Activated T-helper 2 cell treated with anti-CD3 and anti-CD28 coated beads, Interferon-gamma antibody, Interleukin-2, Interleukin-4, amounts not matched to agents 10 μg/mL and 5 μg/mL and 100 μg/mL, durations not matched to agents 14 hours and 24 hours and 36 hours (primary cell): ENCODE results near the gene GGA3. TPM values are rescaled to one million over a fixed set of nuclear protein-coding genes. Genes with fewer than 3 reads are reported as not detected.
A peak's percentile ranks its signal among the peaks of the same experiment; 100 is the strongest.
"Not testable (repeated sequence)": the region's sequence is repeated elsewhere in the genome, so short reads cannot be mapped to it uniquely, and the experiment has no call there.

ENCODE experiments used
- DNase-seq: peaks from one replicate; pipeline ENCODE4 v3.0.0; 2021; ENCODE audit warnings: low spot score
- H3K27ac Mint-ChIP-seq: one replicate; pipeline ENCODE4 v1.8.0; 2021; ENCODE audit warnings: mixed read lengths
- H3K27me3 Mint-ChIP-seq: one replicate; pipeline ENCODE4 v1.8.0; 2021; ENCODE audit warnings: low read depth, mixed read lengths
- H3K36me3 Mint-ChIP-seq: one replicate; pipeline ENCODE4 v1.8.0; 2021; ENCODE audit warnings: low read depth, mixed read lengths
- H3K4me1 Mint-ChIP-seq: one replicate; pipeline ENCODE4 v1.8.0; 2021; ENCODE audit warnings: low read depth, mixed read lengths
- H3K4me3 Mint-ChIP-seq: one replicate; pipeline ENCODE4 v1.8.0; 2021; ENCODE audit warnings: low read depth, mild to moderate bottlenecking, moderate library complexity, mixed read lengths
- H3K9me3 Mint-ChIP-seq: one replicate; pipeline ENCODE4 v1.8.0; 2021; ENCODE audit warnings: mixed read lengths
- intact Hi-C: fragments of 100-400 bp; cut with micrococcal nuclease; formaldehyde crosslinking; loops from one replicate; pipeline ENCODE4 v1.15.1; 2023
- total RNA-seq: library from RNA; stranded (reverse); gene quantifications from 2 replicates; pipeline ENCODE4 v1.2.3, GENCODE V29; 2022

GGA3 gene
- total RNA-seq, 1 donor from 2014 or later = 77.2 TPM

GRCh38 chr17:75270966-75271232 lies 9.5 kb upstream of the GGA3 start, which contains the start of gene MIF4GD:
MIF4GD (minus strand) TSS chr17:75271231; CDS start chr17:75270195, 1,036 bp downstream.
- DNase-seq = no peak
- Mint-ChIP-seq H3K9me3 (no peaks in the 10 kb centered on the region), H3K27me3 (no peaks in the 10 kb centered on the region), H3K36me3 (peaks cover 56% of the 10 kb centered on the region), H3K4me3 (peak within 1 kb of the TSS; percentile 88), H3K27ac (peak within 1 kb of the TSS; percentile 93), H3K4me1 (peaks cover 33% of the 10 kb centered on the region)
- intact Hi-C loops = loop anchor here (1.0 to 10.0 kb wide), 6 partner anchors 9 to 394 kb away; partner anchors contain the start of genes CASKIN2, RECQL5, SAP30BP and SLC25A19

DNA sequence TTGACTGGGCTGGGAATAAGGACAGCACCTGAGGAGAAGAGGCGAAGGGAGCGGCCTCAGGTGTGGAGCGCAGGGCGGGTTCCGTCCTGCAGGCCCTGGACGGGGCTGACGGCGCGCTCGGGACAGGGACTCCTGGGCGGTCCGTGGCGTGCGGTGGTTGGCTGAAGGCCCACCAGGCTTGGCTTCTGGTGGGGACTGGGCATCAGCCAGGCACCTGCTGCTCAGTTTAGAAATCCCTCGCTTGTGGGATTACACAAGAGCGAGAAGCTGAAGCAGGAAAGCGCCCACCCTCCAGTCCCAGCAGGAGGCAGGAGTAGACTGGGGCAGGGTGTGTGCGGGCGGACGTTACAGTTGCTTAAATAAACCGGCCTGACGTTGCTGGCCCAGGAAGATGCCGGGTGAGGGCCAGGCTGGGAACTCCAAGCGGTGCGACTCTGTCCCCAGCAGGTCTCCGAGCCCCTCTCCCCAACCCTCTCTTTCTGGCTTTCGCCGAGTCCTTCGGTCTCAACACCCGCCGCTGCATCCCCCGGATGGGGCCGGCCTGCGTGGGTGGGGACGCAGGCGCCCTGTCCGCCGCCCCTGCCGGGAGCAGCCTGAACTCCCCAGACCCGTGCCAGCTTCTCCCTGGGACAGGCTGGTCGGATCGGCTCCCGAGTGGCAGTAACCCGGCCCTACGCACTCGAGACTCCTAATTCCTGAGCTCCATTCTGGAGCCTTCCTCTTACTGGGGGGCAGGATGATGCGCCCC lies 9.0 kb upstream of the GGA3 start:
- Mint-ChIP-seq H3K9me3 (no peaks in the 10 kb centered on the region), H3K36me3 (peaks cover 58% of the 10 kb centered on the region), H3K4me1 (peaks cover 33% of the 10 kb centered on the region), H3K4me3 (peak overlapping the region; percentile 85), H3K27ac (peak overlapping the region; percentile 93), H3K27me3 (no peaks in the 10 kb centered on the region)
- intact Hi-C loops = loop anchor here (1.0 to 10.0 kb wide), 4 partner anchors 8 to 394 kb away; partner anchors contain the start of genes CASKIN2, RECQL5, SAP30BP and TSEN54
- DNase-seq = peak; percentile 60

GRCh38 chr17:75269844-75270217 lies 8.4 kb upstream of the GGA3 start:
- H3K27ac Mint-ChIP-seq = peak overlapping the region; percentile 93
- no peaks in the 10 kb centered on the region for H3K27me3 Mint-ChIP-seq
- peak overlapping the region; percentile 85 for H3K4me3 Mint-ChIP-seq
- peaks cover 30% of the 10 kb centered on the region for H3K4me1 Mint-ChIP-seq
- intact Hi-C loops = loop anchor here (1.0 to 10.0 kb wide), 5 partner anchors 8 to 395 kb away; partner anchors contain the start of genes CASKIN2, MYO15B, RECQL5 and SAP30BP
- DNase-seq = no peak
- H3K9me3 Mint-ChIP-seq = no peaks in the 10 kb centered on the region
- H3K36me3 Mint-ChIP-seq = peaks cover 59% of the 10 kb centered on the region

DNA sequence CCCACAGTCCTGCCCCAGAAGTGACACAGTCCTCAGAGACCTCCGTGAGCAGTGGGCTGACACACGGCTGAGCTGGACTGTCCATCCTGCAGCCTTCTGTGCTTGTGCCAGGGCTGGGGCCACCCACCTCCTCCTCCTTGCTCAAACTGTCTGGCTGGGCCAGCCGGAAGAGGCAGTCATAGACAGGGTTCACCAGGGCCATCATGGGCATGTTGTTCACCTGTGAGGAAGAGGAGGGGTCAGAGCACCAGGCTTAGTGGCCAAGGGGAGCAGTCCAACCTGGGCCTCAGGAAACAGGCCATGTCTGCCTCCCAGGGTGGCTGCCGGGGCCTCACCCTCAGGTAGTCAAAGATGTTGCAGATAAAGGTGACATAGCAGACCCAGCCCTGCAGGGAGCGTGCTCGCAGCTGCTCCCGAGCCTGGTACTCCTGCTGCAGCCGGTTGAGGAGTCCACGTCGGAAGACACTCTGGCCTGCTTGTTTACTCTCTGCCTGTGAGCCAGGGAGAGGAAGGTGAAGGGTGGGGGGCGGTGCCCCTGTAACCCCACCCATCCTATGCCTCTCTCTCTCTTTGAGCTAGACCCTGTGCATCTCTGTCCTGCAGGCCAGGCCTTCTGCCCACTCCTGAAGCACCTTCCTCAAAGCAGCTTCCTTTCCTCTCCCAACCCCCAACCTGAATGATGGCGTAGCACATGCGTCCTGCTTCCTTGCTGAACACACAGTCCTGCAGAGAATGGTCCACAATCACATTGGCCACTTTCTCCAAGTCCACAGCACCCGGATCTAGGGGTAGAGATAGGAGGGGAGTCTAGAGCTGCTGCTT lies 6.2 kb upstream of the GGA3 start:
- no peak for DNase-seq
- peaks cover 26% of the 10 kb centered on the region for H3K4me1 Mint-ChIP-seq
- H3K27ac Mint-ChIP-seq = no peak overlapping the region
- H3K4me3 Mint-ChIP-seq = no peak overlapping the region
- no peaks in the 10 kb centered on the region for H3K27me3 Mint-ChIP-seq
- peaks cover 62% of the 10 kb centered on the region for H3K36me3 Mint-ChIP-seq
- intact Hi-C loops = loop anchor here (10.0 kb wide), 1 partner anchor 317 kb away; the partner anchor contains the start of gene MYO15B
- H3K9me3 Mint-ChIP-seq = no peaks in the 10 kb centered on the region

- H3K9me3 Mint-ChIP-seq = no peaks in the 10 kb centered on the region
- H3K36me3 Mint-ChIP-seq = peaks cover 64% of the 10 kb centered on the region
- H3K4me3 Mint-ChIP-seq = no peak overlapping the region
- H3K4me1 Mint-ChIP-seq = peaks cover 28% of the 10 kb centered on the region
- no peak for DNase-seq
- H3K27ac Mint-ChIP-seq = no peak overlapping the region
- H3K27me3 Mint-ChIP-seq = no peaks in the 10 kb centered on the region
- intact Hi-C loops = loop anchor here (10.0 kb wide), 1 partner anchor 318 kb away; the partner anchor contains the start of gene MYO15B
Observed at GRCh38 chr17:75267153-75267410, 5.7 kb upstream of the GGA3 start.

DNA sequence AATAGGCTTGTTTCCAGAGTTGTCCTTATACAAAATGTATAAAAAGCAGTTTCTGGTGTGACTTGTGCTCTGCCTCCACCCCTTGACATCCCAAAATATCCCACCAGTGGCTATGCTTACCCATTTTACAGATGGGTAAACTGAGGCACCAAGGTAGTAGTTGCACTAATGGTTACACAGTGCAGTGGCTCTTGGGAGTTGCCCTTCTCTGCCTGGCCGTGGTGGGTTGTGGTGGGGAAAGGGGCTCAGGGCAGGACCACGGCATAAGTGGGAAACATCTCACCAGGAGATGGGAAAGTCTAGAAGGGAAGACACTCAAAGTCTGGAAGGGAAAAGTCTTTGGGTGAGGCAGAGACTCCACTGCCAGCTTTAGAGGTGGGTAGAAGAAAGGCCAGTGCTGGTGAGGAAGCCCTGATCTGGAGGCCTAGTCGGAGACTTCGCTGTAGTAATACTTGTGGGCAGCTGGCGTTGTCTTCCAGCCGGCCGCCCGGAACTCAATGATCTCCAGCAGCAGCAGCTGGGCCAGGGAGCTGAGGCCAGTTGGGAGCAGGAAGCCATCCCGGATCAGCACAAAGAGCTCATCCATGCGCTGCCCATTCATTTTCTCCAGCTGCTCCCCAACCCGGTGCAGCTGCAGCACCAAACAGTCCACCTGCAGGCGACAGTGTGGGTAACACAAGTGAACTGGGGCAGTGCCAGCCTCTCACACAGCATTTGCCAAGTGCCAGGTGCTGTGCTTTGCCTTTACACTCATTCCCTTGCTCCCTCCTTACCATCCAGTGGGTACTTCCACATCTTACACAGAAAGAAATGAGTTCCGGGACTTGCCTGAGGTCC lies 5.1 kb upstream of the GGA3 start:
- H3K27me3 Mint-ChIP-seq = no peaks in the 10 kb centered on the region

GRCh38 chr17:75265614-75266315 lies 4.4 kb upstream of the GGA3 start:
- Mint-ChIP-seq H3K4me3 (no peak overlapping the region), H3K36me3 (peaks cover 67% of the 10 kb centered on the region), H3K27ac (no peak overlapping the region), H3K4me1 (peaks cover 26% of the 10 kb centered on the region), H3K27me3 (no peaks in the 10 kb centered on the region), H3K9me3 (no peaks in the 10 kb centered on the region)
- intact Hi-C loops = loop anchor here (10.0 kb wide), 1 partner anchor 319 kb away; the partner anchor contains the start of gene MYO15B
- no peak for DNase-seq

More for the DNA sequence above, 5.1 kb upstream of the GGA3 start:
- intact Hi-C loops = loop anchor here (10.0 kb wide), 1 partner anchor 318 kb away; the partner anchor contains the start of gene MYO15B
- no peak for DNase-seq
- H3K36me3 Mint-ChIP-seq = peaks cover 65% of the 10 kb centered on the region
- no peak overlapping the region for H3K27ac Mint-ChIP-seq
- H3K4me3 Mint-ChIP-seq = no peak overlapping the region
- no peaks in the 10 kb centered on the region for H3K9me3 Mint-ChIP-seq
- peaks cover 26% of the 10 kb centered on the region for H3K4me1 Mint-ChIP-seq

- Mint-ChIP-seq H3K27ac (peak overlapping the region; percentile 100), H3K4me1 (peaks cover 37% of the 10 kb centered on the region), H3K9me3 (no peaks in the 10 kb centered on the region), H3K4me3 (peak overlapping the region; percentile 99), H3K36me3 (peaks cover 67% of the 10 kb centered on the region), H3K27me3 (no peaks in the 10 kb centered on the region)
- no peak for DNase-seq
- intact Hi-C loops = loop anchor here (5.0 to 10.0 kb wide), 2 partner anchors 81 to 322 kb away; partner anchors contain the start of genes MYO15B and SUMO2
Observed at GRCh38 chr17:75263055-75263454, 1.6 kb upstream of the GGA3 start.

DNA sequence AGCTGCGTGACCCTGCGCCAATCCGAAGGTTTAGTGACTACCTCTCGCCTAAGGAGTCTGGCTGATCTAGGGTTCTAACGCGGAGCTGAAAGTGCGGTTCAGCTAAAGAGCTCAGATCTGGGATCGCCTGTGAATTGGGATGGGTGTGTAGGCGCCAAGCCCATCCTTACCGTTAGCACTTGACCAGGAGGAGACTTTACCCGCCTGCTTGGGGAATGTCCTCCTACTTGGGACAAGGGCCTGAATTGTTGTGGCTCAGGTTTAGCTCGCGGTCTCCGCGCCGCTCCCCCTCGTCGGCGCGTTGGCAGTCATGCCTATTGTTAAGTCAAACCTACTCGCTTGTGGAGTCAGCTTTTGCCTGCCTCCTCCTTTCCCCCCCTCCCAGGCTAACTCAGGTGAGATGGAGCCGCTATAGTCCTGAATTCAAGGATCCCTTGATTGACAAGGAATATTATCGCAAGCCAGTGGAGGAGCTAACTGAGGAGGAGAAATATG lies 753 bp upstream of the GGA3 start:
- DNase-seq = no peak
- H3K4me3 Mint-ChIP-seq = peak overlapping the region; percentile 99
- H3K36me3 Mint-ChIP-seq = peaks cover 63% of the 10 kb centered on the region
- H3K27ac Mint-ChIP-seq = peak overlapping the region; percentile 100
- intact Hi-C loops = loop anchor here (1.0 to 10.0 kb wide), 3 partner anchors 8 to 323 kb away; partner anchors contain the start of genes MYO15B and SUMO2
- H3K27me3 Mint-ChIP-seq = no peaks in the 10 kb centered on the region
- peaks cover 42% of the 10 kb centered on the region for H3K4me1 Mint-ChIP-seq
- no peaks in the 10 kb centered on the region for H3K9me3 Mint-ChIP-seq

GRCh38 chr17:75260641-75261335 lies 618 bp downstream of the GGA3 start:
- H3K4me3 Mint-ChIP-seq = peak overlapping the region; percentile 99
- DNase-seq = no peak
- intact Hi-C loops = loop anchor here (1.0 to 10.0 kb wide), 4 partner anchors 10 to 324 kb away; partner anchors contain the start of genes MYO15B, SLC25A19 and SUMO2
- H3K36me3 Mint-ChIP-seq = peaks cover 50% of the 10 kb centered on the region
- H3K4me1 Mint-ChIP-seq = peaks cover 50% of the 10 kb centered on the region
- no peaks in the 10 kb centered on the region for H3K9me3 Mint-ChIP-seq
- H3K27ac Mint-ChIP-seq = peak overlapping the region; percentile 100
- no peaks in the 10 kb centered on the region for H3K27me3 Mint-ChIP-seq

DNA sequence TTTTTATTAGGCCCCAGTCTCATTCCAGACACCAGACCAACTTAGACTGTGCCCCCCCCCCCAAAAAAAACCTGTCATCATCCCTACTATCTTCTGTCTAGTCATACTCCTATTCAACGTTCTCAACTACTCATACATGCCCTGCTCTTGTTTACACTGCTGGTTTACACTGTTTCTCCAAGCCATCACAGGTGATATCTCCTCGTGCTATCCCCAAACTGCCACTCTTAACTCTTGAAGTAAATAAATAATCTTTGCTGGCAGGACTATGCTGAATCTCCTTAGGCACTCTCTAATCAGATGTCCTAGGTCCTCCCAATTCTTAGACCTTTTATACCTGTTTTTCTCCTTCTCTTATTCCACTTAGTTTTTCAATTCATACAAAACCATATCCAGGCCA lies 4.2 kb downstream of the GGA3 start:
- H3K36me3 Mint-ChIP-seq = peaks cover 21% of the 10 kb centered on the region
- H3K27me3 Mint-ChIP-seq, DNase-seq, H3K9me3 Mint-ChIP-seq, H3K4me3 Mint-ChIP-seq, H3K27ac Mint-ChIP-seq: not testable (repeated sequence)
- intact Hi-C loops = loop anchor here (10.0 kb wide), 1 partner anchor 52 kb away; the partner anchor contains the start of gene NUP85
- H3K4me1 Mint-ChIP-seq = peaks cover 62% of the 10 kb centered on the region
